ENCODE data around the gene COL3A1.

The COL3A1 gene

GRCh38 chr2:188974164-188974563, at the start of gene COL3A1:
Gene COL3A1 (plus strand): TSS chr2:188974373. CDS start chr2:188974490, 117 bp downstream.
- no peak for DNase-seq

DNA sequence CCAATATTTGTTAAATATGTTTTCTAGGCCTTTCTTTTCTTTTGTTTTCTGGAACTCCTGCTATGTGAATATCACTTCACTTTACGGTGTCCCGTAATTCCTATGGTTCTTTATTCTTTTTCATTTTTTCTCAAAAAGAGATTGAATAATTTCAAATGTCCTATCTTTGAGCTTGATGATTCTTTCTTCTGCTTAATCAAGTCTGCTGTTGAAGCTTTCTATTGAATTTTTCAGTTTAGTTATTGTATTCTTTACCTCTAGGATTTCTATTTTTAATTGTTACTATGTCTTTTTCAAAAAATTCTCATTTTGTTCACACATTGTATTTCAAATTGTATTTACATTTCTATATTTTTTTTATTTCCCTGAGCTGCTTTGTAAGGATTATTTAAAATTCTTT, 45.5 kb upstream of the COL3A1 start:
- no peak for DNase-seq

DNA sequence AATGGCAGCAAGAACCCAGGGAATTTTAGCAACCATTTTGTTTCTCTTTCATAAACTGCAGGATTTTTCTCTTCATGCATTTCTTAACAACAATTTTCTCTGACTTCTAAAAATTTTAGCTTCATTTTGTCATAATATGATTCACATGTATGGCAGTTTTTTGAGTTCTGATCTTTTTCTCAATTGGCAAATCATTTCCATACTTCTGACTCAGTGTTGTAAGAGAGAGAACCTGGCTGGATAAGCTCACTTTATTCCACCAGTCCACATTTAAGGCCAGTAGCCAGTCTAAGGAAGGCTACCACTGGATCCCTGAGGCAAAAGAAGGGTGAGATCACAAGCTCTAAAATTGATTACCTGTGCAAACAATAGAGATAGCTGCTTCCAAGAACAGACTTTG, 42.8 kb upstream of the COL3A1 start:
- DNase-seq = no peak

- DNase-seq = no peak
Measured at GRCh38 chr2:188937228-188938220, 36.6 kb upstream of the COL3A1 start.

GRCh38 chr2:188940171-188940570, 34.0 kb upstream of the COL3A1 start:
- no peak for DNase-seq

DNA sequence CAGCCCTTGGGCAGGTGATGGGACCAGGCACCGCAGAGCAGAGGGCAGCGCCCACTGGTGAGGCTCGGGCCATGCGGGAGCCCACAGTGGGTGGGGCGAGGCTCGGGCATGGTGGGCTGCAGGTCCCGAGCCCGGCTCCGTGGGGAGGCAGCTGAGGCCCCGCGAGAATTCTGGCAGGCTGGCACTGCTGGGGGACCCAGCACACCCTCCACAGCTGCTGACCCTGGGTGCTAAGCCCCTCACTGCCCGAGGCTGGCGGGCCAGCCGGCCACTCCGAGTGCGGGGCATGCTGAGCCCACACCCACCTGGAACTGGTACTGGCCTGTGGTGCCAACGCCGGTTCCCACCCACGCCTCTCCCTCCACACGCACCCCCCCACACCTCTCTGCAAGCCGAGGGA, 29.7 kb upstream of the COL3A1 start:
- no peak for DNase-seq

GRCh38 chr2:188949046-188949818, 24.9 kb upstream of the COL3A1 start:
- DNase-seq = no peak

DNA sequence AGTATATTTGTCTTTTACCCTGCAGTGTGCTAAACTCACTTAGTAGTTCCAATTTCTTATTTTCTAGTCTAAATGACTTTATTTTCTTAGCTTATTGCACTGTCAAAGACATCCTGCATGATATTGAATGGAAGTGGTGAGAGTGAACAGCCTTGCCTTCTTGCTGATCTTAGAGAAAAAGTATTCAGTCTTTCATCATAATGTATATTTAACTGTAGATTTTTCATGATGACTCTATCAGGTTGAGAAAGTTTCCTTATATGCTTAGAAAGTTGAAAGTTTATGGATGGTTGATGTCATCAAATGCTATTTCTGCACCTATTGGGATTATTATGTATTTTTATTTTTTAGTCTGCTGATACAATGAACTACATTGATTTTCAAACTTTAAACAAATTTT, 21.3 kb upstream of the COL3A1 start:
- no peak for DNase-seq

GRCh38 chr2:188956290-188956689, 17.9 kb upstream of the COL3A1 start:
- DNase-seq = no peak

DNA sequence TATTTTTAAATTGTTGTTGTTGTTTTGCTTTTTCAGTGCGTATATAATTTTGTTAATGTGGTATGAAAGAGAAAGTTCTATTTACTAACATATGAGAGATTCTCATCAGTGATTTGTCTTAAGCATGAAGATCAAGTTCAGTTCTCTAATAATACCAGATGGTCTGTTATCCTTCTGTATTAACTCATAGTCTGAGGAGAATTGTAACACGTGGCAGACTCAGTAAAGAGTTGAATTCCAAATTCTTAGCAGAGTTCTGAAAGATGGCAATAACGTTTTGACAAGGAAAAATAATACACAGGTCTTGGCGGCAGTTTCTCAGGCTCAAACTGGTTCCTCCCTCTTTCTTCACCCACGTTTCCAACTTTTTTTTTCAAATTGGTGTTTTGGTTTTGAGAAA, 17.2 kb upstream of the COL3A1 start:
- DNase-seq = no peak

- DNase-seq = no peak
Measured at GRCh38 chr2:188957646-188958045, 16.5 kb upstream of the COL3A1 start.

GRCh38 chr2:188963741-188964140, 10.4 kb upstream of the COL3A1 start:
- no peak for DNase-seq

GRCh38 chr2:188964976-188965546, 9.1 kb upstream of the COL3A1 start:
- DNase-seq = no peak

- DNase-seq = no peak
Measured at GRCh38 chr2:188965563-188965962, 8.6 kb upstream of the COL3A1 start.

- DNase-seq = no peak
Measured at GRCh38 chr2:188966079-188966571, 8.0 kb upstream of the COL3A1 start.

DNA sequence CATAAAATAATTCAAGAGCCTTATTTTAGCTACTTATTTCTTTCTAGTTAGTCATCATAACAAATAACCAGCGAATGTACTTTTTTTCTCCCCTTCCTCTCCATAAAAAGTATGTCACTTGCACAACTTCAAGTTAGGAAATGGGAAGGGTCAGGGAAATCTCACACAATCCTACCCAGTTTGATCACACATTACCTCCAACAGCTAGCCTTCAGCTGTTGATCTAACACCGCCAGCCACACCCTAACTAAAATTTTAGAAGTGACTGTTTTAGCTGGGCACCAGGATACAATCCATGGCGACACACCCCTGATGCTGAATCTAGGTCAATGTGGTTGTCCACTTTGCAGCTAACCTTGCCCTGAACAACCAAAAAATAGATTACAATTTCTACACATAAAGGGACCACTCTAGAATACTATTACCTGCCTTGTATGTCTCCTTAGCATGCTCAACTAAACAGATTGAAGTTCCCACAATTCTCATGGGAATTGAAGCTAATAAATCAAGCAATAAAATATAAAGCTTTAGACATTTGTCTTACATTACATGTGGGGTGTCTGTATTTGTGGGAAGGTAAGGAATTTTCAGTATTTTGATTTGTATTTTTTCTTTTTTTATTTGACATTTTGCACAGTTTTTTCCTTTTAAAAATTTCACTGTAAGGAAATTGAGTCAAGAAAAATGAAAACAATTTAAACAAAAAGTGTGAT, 7.3 kb upstream of the COL3A1 start:
- no peak for DNase-seq

GRCh38 chr2:188969236-188969635, 4.9 kb upstream of the COL3A1 start:
- no peak for DNase-seq

- DNase-seq = no peak
Measured at GRCh38 chr2:188969651-188970050, 4.5 kb upstream of the COL3A1 start.

GRCh38 chr2:188970211-188970610, 4.0 kb upstream of the COL3A1 start:
- no peak for DNase-seq

GRCh38 chr2:188971432-188971861, 2.7 kb upstream of the COL3A1 start:
- DNase-seq = no peak

DNA sequence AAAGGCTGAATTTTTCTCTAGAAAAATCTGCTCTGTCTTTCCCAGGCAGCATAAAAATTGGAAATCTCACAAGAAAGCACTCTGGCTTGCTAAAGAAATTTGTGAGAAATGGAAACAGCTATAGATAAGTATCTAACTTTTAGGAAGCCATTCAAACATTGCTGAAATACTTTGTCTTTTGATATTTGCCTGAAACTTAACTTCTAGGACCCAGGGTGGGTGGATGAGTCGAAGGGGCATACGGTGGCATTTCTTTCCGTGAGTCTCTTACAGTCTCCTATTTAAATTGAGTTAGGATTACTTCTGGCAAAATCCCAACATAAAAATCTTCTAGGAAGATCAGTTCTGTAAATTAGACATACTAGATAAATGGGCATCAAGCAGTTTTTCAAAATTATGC, 532 bp upstream of the COL3A1 start:
- DNase-seq = no peak

GRCh38 chr2:188975497-188976102, 1.4 kb downstream of the COL3A1 start:
- DNase-seq = no peak

Measured in activated T-cell treated with anti-CD3 and anti-CD28 coated beads for 4 hours (primary cell).